NCI-H774 (cell line): ENCODE results near the gene PRAC2.

Experiments
- DNase-seq: peaks from one replicate; lab custom pipeline; 2025; lab: John Stamatoyannopoulos, UW

PRAC2 gene

GRCh38 chr17:48734333-48735061, 11.5 kb downstream of the PRAC2 start:
- no peak for DNase-seq

GRCh38 chr17:48735062-48735351, 12.0 kb downstream of the PRAC2 start:
- no peak for DNase-seq

- DNase-seq, result no peak
These were observed 14.5 kb downstream of the PRAC2 start for GRCh38 chr17:48737330-48738043.

GRCh38 chr17:48738424-48738802, 15.4 kb downstream of the PRAC2 start:
- no peak for DNase-seq

GRCh38 chr17:48738803-48739526, 16.0 kb downstream of the PRAC2 start:
- no peak for DNase-seq

GRCh38 chr17:48740537-48740936, 17.6 kb downstream of the PRAC2 start:
- no peak for DNase-seq

GRCh38 chr17:48745381-48746275, 22.6 kb downstream of the PRAC2 start:
- no peak for DNase-seq

GRCh38 chr17:48746916-48747444, 24.0 kb downstream of the PRAC2 start:
- no peak for DNase-seq

- DNase-seq, result no peak
These were observed 24.7 kb downstream of the PRAC2 start for GRCh38 chr17:48747445-48748363.

- no peak for DNase-seq
These were observed 26.0 kb downstream of the PRAC2 start for GRCh38 chr17:48748718-48749566.

- no peak for DNase-seq
These were observed 26.9 kb downstream of the PRAC2 start for GRCh38 chr17:48749621-48750553.

GRCh38 chr17:48751172-48751571, 28.2 kb downstream of the PRAC2 start:
- DNase-seq, result no peak

- no peak for DNase-seq
These were observed 28.9 kb downstream of the PRAC2 start for GRCh38 chr17:48751733-48752398.

GRCh38 chr17:48752399-48753288, 29.7 kb downstream of the PRAC2 start:
- no peak for DNase-seq

- DNase-seq, result no peak
These were observed 31.0 kb downstream of the PRAC2 start for GRCh38 chr17:48753794-48754499.

- DNase-seq, result no peak
These were observed 31.7 kb downstream of the PRAC2 start for GRCh38 chr17:48754500-48755261.
